Mesenteric fat pad (tissue), 1 donor: ENCODE measurements around the gene LRBA. TPM values are rescaled to one million over a fixed set of nuclear protein-coding genes. Genes with fewer than 3 reads are reported as not detected.

Source experiments
- DNase-seq: peaks from one replicate; pipeline ENCODE4 v3.0.0-alpha.2; 2020; ENCODE audit warnings: low spot score
- total RNA-seq: library from RNA; stranded (reverse); fragmentation: NEBNext Ultra II Directional; extraction: Animal tissue kit (Norgen Biotek cat#: 25700); gene quantifications from one replicate; pipeline ENCODE4 v1.2.1, GENCODE V29; 2021
- donor health status: DM: yes; HTN: yes; CAD: no.

Gene LRBA
- total RNA-seq, 1 donor from 2014 or later, result 25.6 TPM

DNA sequence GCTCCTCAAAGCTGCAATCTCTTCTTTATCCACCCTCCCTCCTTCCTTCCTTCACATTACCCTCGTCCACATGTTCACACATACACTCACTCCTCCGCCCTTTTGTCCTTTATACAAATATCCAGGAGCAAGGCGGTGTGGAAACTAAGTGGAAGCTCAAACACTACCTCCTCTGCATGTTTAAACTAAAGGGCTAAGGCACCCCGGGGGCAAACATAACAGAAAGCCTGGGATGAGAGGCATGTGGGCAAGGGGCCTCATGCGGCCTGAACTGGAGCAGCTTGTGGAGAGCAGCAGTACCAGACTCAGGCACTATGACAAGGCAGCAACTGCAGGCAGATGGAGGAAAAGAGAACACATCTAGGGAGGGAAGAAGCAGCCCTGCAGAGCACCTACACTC, 423.7 kb downstream of the LRBA start:
- no peak for DNase-seq

DNA sequence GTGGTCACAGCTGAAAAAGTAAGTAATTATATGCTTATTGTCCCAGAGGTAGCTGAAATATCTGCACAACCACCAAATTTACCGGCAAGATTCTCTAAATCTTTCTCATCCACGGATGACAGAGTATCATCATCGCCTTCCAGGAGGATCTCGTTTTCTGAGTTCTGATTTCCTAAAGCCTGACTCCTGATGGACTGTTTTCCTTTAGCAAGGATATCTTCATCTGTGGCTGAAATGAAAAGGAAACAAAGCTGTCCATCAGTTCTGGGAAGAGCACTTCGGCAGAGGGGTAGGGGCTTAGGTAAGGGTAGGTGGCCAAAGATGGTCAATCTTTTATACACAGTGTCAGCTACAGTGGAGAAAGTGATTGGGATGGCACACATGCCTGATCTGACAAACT, 424.5 kb downstream of the LRBA start:
- DNase-seq, result no peak

DNA sequence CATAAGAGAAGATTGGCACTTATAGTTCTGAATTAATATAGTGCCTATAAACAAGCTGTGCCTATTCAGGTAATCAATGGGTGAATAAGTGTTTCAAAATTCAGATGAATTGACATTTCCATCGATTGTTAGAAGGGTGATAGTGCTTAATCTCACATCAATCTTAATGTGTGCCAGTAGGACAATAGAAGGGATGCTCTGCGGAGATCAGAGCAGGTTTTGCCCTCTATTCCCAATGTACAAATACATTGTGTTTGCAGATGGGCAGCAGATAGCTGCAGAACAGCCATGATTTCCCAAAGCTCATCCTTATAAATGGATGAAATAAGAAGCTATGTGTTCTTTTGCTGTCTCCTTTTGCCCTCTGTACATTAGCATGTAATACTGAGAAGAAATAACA, 425.9 kb downstream of the LRBA start:
- no peak for DNase-seq

DNA sequence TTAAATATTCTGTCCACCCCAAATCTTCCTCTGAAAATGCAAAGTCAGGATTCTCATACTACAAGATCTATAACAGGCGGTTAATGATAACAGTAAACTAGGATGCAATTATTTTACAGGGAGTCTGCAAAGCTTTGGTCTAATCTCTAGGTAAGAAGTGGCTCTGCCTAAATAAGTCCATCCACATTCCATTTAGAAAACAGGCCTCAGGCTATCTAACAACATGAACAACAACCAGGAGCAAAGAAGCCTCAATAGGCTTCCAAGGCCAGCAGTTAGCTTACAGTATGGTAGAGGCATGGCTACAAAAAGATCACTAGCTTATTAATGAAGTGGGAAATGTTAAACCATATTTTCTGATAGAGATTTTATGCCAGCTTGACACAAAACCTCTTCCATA, 426.8 kb downstream of the LRBA start:
- DNase-seq, result no peak

DNA sequence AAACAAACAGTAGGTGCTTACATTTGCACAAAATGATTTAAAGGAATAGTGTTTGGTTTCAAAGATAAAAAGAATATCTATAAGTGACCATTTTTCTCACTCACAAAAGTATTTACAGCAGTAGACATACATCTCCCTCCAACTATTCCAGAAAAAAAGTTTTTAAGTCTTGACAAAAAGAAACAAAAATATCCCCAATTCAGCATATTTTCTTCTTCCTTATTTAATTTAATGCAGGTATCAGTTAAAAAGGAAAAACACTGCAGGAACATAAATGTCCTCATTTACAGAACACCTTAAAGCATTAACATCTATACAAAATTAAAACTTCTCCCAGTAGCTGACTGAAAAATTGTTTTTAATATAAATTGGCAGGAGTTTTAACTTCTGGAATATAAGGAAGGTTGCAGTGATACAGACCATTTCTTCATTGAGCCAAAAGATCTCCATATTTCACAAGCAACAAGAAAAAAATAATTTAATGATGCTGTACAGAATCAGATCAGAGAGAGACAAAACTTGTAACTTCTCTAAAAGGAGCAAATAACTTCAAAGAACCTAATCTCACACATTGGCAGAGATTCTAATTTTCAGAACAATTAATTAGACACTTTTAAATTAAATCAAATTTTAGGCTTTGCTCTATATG, 428.8 kb downstream of the LRBA start:
- no peak for DNase-seq

DNA sequence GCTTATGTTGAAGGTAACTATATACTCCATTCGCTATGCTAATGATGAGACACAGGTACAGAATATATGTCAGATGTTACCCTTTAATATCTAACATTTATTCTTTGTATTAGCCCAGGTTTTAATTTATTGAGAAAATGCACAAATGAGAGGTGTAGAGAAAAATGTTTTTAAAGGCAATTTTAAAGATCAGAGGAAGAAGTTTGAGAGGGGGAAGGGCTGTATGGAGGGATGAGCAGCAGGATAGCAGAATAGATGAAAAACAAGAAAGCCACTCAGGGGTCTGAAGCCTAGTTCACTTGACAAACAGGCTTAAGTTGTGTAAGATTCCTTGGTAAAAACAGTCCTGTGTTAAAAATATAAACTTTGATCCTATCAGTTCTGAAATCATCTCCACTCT, 429.5 kb downstream of the LRBA start:
- no peak for DNase-seq

DNA sequence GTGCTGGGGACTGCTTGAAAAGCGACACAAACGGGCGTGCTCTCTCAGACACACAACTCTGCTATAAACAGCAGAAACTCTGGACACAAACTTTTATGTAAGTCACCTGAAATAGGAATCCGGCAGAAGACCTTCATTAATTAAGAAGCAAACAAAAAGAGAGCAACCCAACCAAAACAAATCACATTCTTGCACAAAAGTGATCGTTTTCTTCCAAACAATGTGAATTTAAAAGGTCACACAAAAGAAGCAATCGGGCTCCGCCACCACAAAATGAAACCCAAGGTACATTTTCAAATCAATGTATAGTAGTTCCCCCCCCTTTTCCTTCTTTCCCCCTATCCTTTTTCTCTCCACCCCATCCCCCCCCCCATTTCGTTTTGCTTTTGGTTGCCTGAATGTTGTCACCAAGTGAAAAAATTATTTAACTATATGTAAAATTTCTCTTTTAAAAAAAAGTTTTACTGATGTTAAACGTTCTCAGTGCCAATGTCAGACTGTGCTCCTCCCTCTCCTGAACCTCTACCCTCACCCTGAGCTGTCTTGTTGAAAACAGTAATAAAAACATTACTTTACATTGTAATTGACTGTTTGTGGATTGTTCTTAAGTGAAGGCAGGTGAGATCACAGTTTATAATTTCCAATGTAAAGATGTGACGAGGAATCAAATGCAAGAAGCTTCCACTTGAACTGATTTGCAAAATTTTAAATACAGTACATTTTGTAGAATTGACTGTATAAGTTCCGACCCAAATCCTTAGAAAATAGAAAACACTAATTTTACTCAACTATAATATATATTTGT, 430.8 kb downstream of the LRBA start:
- DNase-seq, result no peak

DNA sequence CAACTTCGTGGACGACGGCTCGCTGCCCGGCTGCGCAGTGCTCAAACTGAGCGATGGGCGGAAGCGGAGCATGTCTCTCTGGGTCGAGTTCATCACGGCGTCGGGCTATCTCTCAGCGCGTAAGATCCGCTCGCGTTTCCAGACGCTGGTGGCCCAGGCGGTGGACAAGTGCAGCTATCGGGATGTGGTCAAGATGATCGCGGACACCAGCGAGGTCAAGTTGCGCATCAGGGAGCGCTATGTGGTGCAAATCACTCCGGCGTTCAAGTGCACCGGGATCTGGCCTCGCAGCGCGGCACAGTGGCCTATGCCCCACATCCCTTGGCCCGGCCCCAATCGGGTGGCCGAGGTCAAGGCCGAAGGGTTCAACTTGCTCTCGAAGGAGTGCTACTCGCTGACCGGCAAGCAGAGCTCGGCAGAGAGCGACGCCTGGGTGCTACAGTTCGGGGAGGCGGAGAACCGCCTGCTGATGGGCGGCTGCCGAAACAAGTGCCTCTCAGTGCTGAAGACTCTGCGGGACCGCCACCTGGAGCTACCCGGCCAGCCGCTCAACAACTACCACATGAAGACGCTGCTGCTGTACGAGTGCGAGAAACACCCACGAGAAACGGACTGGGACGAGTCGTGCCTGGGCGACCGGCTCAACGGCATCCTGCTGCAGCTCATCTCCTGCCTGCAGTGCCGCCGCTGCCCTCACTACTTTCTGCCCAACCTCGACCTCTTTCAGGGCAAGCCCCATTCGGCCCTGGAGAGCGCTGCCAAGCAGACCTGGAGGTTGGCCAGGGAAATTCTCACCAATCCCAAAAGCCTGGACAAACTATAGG, 431.6 kb downstream of the LRBA start:
- DNase-seq, result no peak

DNA sequence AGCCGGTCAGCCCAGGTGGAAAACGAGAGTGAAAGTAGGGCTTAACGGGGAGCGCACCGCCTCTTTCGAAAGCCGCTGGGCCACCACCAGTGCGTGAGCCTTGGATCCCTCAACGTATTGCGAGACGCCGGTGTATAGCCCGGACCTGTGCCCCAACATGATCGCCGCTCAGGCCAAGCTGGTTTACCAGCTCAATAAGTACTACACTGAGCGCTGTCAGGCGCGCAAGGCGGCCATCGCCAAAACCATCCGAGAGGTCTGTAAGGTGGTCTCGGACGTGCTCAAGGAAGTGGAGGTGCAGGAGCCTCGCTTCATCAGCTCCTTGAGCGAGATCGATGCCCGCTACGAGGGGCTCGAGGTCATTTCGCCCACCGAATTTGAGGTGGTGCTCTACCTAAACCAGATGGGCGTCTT, 432.2 kb downstream of the LRBA start:
- no peak for DNase-seq

DNA sequence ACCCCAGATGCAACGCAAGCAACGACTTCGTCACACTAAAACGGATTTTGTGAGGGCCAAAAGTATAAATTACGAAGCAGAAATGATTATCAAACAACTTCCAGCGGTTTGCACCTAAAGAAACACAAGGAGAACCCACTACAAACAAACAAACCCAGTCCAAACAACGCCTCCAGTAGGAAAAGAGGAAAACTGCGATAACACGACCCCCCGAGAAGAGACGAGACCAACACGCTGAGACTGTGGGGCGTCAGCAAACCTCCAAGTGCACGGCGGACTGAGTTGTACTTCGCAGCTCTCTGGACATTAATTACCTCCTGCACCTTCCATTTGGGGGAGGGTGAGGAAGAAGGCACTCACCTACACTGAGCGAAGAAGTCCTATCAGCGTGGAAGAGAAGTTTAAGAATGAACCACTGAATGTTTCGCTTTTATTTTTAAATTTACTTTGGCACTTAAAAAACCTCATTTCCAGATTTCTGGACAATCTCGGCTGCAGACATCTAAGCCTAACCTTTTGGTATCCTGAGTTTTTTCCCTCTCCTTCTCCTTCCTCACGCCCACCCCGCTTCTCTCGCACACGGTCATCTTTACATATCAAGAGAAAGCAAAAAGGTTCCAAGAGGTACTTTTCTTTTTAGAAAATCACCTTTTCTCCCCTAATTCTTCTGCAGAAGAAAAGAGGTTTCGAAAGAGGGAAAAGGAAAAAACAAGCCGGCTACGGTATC, 432.8 kb downstream of the LRBA start, which contains the start of gene MAB21L2:
TSS of gene MAB21L2 (plus strand) at position 6 of the 727 bp plus-strand sequence. CDS start 879 bp downstream, outside the sequence.
- no peak for DNase-seq

DNA sequence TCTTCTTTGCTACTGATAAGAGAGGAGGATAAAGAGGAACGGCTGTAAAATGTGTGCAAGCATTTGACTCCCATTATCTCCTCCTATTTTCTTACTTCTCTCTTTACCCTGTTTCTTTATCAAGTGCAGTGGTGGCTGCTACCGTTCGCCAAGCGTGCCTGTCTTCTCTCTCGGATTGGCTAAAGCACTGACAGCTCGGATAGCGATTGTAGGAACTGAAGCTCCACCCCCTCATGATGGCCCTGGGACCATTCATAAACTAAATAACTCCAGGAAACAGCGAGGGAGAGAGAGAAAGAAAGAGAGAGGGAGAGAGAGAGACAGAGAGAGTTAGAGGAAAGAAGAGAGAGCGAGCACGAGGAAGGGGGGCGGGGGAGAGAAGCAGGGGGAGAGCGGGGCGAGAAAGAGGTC, 433.4 kb downstream of the LRBA start:
- DNase-seq, result no peak

DNA sequence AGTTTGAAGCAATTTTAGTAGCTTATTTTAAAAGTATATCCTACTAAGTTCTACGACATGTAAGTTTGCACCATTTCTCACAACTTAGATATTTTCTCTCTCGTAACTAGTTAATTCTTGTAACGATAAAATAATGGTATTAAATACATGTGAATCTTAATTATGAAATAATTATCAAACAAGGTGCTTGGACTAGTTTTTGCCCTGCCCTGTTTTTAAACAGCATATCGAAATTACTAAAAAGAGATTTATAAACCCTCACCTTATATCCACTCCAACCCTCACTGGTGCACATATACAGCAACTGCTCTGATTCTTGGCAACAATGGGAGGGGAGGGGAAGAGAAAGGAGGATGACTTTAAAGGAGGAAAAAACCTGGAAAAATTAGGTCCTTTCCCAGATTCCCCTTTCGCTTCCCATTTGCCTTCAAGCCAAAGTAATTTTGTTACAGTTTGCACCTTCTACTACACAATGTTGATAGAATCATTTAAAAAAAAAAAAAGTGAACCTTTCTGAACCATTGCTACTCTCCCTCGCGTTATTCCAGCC, 434.0 kb downstream of the LRBA start:
- no peak for DNase-seq

DNA sequence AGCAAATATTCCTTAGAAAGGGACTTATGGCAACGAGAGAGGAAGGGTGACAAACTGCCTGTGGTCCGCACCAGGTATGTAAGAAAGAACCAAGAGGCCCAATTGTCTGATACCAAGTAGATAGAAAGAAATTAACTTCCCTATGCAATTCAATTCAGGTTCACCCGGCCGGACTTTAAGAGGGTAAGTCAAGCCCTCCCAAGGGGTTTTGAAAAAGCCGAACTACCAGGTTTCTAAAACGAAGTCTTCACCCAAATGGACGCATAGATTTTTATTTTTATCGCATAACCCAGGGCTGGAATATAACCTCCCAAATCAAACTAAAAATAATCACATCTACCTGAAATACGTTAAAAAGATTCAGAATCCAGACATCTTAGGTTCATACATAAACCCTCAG, 434.8 kb downstream of the LRBA start:
- DNase-seq, result no peak

DNA sequence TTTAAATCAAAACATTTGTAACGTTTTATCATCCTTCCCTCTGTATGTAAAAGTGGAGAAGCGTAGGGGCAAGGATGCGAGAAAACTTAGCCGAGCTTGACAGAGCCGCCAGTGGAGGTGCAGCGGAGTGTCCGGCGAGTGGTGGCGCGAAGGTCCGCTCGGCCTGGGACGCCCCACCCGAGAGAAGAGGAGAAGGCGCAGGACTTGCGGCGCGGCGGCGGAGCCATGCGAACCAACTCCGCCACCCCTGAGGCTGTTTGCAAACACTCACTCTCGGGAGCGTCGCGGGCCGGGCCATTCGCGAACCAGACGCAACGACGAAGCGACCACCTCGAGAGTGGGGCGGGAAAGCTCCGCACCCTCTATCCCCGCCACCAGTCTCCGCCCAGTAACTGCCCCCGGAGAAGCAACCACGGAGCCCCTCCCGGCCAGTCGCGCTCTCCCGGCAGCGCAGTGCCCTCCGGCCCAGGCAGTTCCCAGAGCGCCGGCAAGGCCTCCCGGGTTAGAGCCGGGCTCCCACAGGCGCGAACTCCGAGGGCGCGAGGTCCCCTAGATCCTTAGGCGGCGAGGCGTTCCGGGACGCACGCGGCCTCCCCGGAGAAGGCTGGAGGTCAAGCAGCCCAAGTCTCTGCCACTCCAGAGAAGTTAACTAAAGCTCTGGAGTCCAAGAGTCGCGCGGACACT, 435.4 kb downstream of the LRBA start:
- DNase-seq, result no peak

DNA sequence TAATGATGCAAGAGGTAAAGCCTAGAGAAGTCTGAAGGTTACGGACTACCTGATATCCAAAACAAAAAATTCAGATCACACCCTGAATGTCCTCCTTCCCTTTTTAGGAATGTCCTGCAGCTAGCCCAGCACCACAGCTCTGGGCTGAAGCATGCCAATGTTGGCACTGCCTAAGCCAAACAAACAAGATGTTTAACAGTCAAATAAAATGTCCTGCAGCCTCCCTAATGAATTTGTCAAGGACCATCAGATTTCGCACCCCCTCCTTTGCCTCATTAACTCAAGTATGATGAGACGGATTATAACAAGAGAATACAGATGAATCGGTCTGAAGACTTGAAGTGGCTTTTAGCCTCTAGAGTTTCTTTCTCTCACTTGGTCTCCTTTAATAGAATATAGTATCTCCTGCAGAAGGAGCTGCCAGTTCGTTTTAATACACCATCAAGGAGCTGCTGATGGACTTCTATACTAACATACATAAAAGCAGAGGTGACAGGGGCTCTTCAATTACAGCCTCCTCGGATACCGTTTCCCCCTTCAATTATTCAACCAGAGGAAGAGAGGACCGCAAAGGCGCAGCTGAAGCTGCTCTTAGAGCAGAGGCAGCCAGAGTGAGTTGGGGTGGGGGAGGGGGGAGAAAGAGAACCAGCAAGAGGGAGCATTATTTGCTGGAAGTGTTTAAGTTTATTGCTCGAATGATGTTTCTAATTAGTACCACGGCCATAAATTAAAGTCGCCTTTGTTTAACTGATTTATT, 436.2 kb downstream of the LRBA start:
- DNase-seq, result no peak

DNA sequence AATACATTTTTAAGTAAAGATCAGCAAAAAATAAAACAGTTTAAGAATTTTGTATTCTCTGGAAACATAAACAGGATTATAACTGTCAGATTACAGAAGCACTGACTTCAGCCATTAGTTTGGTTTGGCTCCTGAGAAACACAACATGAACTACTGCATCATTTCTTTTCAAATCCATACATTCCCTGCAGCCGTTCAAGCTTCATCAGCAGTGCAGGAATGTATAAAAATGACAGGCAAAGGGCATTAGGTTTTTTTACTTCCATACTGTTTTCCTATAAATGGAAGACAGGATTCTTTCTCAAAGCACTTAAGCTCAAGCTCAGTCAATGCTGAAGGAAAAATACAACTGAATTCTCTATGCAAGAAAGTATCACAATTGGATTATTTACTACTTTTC, 437.3 kb downstream of the LRBA start:
- no peak for DNase-seq

DNA sequence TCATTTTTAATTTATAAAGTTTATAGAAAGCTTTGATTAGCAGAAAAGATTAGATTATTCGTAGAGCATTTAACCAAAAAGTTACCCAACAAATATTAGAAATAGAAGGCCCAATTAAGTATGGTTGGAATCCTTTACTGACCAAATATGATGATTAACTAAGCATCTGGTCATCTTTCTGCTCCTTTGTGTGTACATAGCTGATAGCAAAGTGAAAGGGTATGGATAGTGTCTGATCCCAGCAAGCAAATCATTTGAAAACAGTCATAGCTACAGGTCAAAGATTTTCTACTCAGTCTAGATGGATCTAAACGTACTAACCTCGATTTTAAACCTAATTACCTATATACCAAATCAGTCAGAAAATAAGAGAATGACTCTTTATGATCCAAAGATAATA, 440.4 kb downstream of the LRBA start:
- DNase-seq, result no peak

DNA sequence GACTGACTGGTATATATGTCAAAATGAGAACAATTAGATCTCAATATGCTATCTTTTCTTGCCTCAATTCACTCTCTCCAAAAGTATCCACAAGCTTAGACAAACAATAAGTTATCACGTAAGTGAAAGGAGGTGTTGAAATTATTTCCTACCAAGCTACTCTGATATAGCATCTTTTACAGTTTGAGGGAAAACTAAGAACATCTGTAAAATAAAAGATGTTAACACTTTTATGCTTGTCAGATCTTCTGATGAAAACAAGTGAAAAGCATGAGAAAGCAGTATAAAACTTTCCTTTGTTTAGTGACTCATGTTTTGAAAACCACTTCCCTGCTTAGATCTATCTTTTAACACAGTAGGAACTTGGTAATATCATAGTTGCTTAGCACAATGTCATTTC, 441.6 kb downstream of the LRBA start:
- no peak for DNase-seq

DNA sequence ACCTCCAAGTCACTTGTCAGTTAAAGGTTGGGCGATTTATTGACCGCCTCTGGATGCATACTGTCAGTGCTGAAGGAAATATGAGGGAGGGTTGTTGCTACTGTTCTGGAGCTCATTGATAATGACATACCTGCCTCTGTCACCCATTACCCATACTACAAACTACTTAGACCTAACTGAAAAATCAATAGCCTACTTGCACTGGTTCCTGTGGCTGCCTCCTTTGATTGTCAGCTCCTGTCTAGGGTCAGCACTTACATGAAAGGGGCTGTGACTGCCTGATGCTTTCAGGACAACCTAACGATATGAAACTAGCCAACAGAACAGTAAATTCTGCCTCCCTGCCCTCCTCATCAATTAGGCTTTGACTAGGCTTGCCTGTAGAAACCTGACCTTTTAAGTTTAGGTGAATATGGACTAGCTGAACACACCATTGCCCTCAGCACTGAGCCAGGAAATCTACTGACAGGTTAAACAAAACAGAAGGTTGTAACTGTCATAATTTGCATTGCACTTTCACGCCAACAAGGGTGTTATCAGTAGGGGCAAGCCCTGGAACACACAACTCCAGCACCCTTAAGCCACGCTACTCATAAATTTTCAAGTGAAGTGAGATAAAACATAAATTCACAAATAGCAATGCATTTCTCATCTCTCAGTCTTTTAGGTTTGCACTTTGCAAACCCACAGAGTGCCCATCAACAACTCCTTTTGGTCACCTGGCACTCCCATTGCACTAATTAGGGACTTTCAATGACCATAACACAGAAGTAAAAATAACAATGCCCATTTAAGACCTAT, 442.2 kb downstream of the LRBA start:
- DNase-seq, result no peak
